GM18951 (cell line): ENCODE data around the gene POLR3A.

Experiments used
- POLR2A ChIP-seq: IDR thresholded peaks from 4 replicates; pipeline ENCODE4 v1.6.1; 2011; ENCODE audit warnings: mild to moderate bottlenecking; ENCODE audit not compliant: insufficient read length, insufficient read depth; ENCODE audit errors: extremely low read depth
- in situ Hi-C: fragments of 300-500 bp; cut with MboI; formaldehyde crosslinking; loops from one replicate; pipeline ENCODE4 v1.12.0; 2022; ENCODE audit warnings: low sequenced_read_pairs, mixed read lengths, inconsistent platforms; ENCODE audit not compliant: unreplicated experiment

Gene POLR3A

GRCh38 chr10:77961668-77962067, 67.6 kb downstream of the POLR3A start:
- no peak for TF ChIP-seq POLR2A
- in situ Hi-C loops: no loop called here

- no peak for TF ChIP-seq POLR2A
- in situ Hi-C loops: no loop called here
These were observed 68.4 kb downstream of the POLR3A start for GRCh38 chr10:77960829-77961329.

GRCh38 chr10:77959887-77960455, 69.3 kb downstream of the POLR3A start:
- no peak for TF ChIP-seq POLR2A
- in situ Hi-C loops: no loop called here

DNA sequence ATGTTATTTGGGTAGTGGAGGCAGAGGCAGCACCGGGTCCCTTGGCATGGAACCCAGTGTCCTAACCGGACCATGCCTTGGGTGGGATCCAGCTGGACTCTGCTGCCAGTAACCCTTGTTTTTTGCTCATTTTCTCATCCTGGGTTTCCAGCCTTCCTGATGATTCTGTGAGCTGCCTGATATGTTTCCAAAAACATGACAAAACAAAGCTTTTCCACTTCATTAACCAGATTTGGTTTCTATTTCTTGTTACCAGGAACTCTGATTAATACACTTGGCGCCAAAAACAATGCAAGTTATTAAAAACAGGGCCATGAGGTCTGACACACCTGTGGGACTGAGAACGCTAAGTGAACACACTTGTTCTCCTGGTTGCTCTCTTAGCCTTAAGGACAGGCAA, 69.9 kb downstream of the POLR3A start:
- in situ Hi-C loops: no loop called here
- no peak for TF ChIP-seq POLR2A

GRCh38 chr10:77955136-77955535, 74.2 kb downstream of the POLR3A start:
- in situ Hi-C loops: no loop called here
- TF ChIP-seq POLR2A: no peak

DNA sequence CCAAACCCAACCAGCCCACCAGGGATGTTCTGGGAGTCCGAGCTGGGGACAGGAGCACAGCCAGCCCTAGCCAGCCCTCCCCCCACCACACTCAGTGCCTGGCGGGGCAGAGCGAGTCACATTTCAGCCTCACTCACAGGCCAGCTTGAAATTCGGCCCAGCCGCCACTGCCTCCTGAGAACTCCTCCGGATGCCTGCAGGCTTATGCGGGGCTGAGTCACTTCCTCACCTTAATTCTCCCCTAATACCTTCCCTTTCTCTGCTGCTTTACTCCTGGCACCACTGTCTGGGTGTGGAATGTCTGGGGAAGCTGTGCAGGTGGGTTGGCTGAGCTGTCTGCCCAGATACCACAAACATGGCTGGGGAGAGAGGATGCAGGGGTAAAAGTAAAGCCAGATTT, 80.1 kb downstream of the POLR3A start:
- in situ Hi-C loops: no loop called here
- no peak for TF ChIP-seq POLR2A

GRCh38 chr10:77946084-77946483, 83.2 kb downstream of the POLR3A start:
- TF ChIP-seq POLR2A: no peak
- in situ Hi-C loops: no loop called here

- in situ Hi-C loops: no loop called here
These were observed 84.8 kb downstream of the POLR3A start for GRCh38 chr10:77944519-77944918.

DNA sequence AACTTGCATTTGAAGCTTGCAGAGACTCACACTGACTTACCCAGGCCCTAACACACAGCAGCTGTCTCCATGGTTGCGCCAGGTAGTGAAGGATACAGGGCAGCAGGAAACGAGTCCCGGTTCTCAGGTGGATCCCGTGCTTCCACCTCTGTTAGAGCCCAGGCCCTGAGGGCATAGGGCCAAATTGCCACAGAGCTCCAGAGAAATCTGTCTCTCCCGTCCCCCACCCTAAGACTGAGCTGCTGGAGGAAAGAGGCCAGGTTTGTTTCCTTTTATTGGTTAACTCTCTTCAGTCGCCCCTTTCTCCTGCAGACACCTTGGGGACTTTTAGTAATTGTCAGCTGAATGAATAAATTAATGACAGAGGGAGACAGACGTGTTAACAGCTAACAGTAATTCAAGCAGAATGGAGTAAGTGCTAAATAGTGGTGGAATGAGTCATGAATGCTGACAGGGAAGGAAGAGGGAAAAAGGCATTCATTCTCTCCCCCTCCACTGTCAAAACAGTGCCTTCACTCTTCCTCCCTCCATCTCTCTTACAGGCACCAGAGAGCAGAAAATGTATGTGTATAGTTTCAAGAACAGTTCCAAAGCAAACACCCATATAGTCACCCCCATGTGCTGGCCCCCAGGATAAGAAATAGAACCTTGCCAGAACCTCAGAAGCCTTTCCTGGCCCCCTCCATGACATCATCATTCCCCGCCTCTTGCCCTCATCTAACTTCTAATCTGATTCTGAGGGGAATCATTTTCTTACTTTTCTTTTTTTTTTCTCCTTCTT, 86.0 kb downstream of the POLR3A start:
- in situ Hi-C loops: no loop called here
- TF ChIP-seq POLR2A: no peak

More at GRCh38 chr10:77944519-77944918, 84.8 kb downstream of the POLR3A start:
- no peak for TF ChIP-seq POLR2A

GRCh38 chr10:77941790-77942189, 87.5 kb downstream of the POLR3A start:
- TF ChIP-seq POLR2A: no peak
- in situ Hi-C loops: no loop called here

DNA sequence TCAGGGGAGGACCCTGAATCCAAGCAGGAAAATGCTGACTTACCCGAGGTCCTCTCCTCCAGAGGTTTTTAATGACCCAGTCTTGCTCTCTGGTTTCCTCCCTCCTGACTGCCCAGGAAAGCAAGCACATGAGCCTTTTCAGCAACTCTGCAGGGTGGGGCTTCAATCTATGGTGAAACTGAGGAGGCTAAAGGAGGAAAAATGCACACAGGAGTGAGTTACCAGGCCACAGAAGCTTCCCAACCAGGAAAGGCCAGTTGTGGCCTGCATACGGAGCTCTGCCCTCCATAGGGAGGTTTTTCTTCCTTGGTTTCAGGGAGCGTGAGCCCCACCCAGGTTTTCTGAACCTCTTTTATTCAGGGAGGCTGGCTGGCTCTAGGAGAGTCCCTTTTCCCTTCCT, 88.7 kb downstream of the POLR3A start:
- in situ Hi-C loops: no loop called here
- no peak for TF ChIP-seq POLR2A

DNA sequence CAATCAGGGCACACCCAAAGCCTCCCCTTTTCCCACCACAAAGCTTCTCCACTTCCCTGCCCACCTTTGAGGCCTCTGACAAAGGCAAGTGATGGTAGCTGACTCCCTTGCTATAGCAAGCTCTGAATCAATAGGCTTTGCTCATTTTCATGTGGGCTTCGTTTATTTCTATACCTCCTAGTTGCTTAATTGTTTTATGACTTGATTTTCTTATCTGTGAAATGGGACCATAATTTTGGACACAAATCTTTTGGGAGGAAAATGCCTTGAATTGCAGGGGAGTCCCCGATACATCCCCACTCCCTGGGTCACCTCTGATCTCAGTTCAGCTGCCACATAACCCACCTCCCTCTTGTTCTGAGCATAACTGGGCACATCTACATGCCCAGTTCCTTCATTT, 89.1 kb downstream of the POLR3A start:
- no peak for TF ChIP-seq POLR2A
- in situ Hi-C loops: no loop called here

GRCh38 chr10:77939561-77940001, 89.7 kb downstream of the POLR3A start:
- TF ChIP-seq POLR2A: no peak
- in situ Hi-C loops: no loop called here
